ENCODE measurements around the gene OR8U1.
"Not testable (repeated sequence)": the region's sequence is repeated elsewhere in the genome, so short reads cannot be mapped to it uniquely, and the experiment has no call there.

OR8U1 gene

DNA sequence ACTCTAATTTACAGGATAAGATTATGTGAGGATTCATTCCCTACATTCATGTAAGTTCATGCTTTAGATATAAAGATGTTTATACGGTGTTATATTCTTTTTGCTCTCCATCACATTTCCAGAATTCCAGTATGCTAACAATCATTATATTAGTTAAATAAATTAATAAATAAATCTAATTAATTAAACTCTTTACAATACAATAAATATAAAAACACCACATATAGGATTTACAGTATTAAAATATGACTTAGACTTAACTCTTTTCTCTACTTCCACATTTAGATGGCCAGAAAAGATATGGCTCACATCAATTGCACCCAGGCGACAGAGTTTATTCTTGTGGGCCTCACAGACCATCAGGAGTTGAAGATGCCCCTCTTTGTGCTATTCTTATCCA is at the start of gene OR8U1:
Gene OR8U1 (plus strand): TSS at position 301 of the 400 bp plus-strand sequence. CDS start 0 bp downstream, at position 301.
- DNase-seq, result no peak

DNA sequence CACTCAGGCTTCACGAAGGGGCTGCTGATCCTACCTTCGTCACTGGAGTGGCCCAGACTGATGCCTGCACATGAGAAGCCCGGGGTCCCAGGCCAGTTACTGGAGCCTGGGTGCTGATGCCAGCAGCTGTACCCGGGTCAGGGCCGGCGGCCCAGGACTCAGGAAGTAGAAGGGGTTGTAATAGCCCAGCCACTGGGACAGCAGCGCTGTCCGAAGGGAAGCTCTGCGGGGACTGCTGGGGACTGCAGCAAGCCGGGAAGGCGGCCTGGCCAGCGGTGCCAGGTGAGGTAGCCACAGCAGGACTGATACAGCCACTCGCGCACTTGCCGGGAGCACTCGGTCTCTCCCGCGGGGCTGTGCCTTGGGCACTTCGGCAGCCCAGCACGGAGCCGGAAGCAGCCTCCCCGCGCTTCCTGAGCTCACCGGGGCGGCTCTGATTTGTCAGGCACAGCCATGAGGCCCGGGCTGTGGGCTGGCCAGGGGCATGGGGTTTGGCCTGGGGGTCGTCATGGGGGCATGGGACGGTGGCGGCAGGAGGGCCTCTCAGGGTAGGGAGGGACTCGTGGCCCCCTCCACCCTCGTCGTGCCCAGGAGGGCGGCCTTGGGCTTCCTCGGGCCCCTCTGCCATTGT is 43.4 kb upstream of the OR8U1 start:
- no peak for DNase-seq

DNA sequence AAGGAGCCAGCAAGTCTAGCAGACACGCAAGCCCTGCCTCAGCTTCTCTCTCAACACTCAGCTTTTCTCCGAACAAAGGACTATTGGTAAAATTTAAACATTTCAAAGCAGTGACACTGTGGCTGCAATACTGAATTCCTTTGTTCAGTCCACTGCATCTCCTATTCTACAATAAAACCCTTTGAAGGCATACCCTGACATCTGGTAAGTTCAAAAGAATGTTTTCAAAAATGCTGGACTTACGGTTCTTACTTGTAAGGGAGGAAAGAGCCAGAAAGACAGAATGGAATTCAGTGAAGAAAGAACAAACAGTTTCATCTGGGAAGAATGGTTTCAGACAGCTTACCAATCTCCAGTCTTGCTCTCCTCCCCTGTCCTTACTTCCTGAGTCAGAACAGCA is 42.3 kb upstream of the OR8U1 start:
- no peak for DNase-seq

DNA sequence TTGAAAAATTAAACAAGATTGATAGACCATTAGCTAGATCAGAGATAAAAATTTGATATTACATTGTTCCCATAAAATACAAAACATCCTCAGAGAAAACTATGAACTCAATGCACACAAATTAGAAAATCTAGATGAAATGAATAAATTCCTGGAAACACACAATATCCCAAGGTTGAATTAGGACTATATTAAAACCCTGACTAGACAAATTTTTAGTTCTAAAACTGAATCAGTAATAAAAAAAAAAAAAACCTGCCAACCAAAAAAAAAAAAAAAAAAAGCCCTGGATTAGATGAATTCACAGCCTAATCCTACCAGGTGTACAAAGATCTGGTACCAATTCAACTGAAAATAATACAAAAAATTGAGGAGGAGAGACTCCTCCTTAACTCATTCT is 35.1 kb upstream of the OR8U1 start:
- DNase-seq, result no peak

DNA sequence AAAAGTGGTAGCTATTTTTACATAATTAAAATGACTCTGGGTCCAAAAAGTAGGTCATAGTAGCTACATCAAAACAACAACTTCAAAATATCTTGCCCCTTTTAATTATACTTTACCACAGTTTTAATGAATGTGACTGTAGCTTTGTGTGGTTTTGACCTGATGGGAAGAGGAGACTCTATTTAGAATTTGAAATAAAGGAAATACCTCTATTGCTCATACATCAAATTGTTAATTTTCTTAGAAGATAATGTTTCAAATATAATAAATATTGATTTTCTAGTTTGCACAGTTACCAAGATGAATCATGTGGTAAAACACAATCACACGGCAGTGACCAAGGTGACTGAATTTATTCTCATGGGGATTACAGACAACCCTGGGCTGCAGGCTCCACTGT is 29.7 kb upstream of the OR8U1 start, which contains the start of gene OR8K1:
Gene OR8K1 (plus strand): TSS at position 301 of the 400 bp plus-strand sequence. CDS start 0 bp downstream, at position 301.
- no peak for DNase-seq

DNA sequence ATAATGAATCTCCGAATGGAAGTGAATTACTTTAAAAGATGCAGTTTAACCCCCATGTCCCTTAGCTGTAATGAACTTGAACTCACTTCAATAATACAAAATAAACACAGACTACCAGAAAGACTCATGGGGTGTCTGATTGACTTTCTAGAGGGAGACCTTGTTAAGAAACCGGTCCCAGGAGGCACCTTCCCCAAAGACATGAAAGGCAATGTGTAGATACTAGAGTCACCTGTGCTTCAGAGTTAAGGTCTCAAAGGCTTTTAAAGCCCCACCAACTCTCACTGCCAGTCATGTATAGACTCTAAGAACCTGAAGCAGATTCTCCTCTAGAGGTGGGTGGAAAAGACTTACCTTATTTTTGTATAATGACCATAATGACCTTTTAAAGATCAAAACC is 21.4 kb upstream of the OR8U1 start, which contains the start of gene OR8J1:
Gene OR8J1 (plus strand): TSS at position 301 of the 400 bp plus-strand sequence. CDS start 5,956 bp downstream, outside the sequence.
- no peak for DNase-seq

DNA sequence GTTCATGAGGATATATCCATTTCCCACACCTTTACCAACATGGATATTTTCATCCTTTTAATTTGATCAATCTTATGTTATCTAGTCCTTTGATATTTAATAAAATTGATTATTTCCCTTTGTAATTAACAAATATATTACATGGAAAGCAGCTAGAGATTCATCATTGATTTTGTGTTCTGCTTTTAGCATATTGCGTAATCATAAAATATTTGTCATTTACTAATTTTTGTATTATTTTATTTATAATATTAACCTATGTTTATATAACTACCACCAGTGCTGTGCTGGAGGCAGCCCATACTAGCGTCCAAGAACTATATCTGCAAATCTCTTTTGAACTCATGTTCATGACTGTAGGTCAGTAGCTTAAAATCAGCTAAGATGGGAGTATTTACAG is 4.7 kb downstream of the OR8U1 start:
- DNase-seq, result no peak

DNA sequence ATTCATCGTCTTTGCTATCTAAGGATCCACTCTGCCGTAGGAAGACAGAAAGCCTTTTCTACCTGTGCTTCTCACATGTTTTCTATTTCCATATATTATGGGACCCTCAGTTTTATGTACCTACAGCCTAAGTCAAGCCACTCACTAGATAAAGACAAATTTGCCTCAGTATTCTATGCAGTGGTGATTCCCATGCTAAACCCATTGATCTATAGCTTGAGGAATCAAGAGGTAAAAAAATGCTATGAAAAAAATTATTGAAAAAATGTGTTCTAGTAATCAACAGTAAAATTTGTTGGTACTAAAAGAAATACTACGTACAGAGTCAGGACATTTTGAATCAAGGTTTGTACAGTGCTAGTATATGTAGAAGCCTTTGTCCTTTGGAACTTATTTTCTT is 19.0 kb downstream of the OR8U1 start:
- DNase-seq, result no peak

DNA sequence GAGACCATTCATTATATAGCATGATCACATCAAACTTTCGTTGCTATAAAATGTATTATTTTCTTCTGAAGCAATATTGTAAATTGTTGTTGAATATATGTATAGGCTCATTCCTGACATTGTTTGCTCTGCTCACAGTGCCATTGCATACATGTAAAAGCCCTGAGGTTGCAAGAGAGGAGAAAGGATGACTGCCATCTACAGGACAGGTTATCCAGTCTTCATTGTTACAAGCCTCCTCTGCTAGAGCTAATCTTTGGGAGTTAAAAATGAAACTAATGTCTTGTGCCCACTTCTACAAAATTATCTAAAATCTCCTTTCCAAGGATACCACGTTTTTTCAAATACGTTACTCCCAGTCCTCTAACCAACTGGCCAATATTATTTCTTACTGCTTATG is 20.6 kb downstream of the OR8U1 start:
- DNase-seq, result no peak

DNA sequence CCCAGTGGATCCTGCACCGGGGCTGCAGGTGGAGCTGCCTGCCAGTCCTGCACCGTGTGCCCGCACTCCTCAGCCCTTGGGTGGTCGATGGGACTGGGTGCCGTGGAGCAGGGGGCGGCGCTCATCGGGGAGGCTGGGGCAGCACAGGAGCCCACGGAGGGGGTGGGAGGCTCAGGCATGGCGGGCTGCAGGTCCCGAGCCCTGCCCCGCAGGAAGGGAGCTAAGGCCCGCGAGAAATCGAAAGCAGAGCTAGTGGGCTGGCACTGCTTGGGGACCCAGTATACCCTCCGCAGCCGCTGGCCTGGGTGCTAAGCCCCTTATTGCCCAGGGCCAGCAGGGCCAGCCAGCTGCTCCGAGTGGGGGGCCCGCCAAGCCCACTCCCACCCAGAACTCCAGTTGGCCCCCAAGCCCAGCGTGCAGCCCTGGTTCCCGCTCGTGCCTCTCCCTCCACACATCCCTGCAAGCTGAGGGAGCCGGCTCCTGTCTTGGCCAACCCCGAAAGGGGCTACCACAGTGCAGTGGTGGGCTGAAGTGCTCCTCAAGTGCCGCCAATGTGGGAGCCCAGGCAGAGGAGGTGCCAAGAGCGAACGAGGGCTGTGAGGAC is 26.5 kb downstream of the OR8U1 start:
- DNase-seq, result not testable (repeated sequence)

DNA sequence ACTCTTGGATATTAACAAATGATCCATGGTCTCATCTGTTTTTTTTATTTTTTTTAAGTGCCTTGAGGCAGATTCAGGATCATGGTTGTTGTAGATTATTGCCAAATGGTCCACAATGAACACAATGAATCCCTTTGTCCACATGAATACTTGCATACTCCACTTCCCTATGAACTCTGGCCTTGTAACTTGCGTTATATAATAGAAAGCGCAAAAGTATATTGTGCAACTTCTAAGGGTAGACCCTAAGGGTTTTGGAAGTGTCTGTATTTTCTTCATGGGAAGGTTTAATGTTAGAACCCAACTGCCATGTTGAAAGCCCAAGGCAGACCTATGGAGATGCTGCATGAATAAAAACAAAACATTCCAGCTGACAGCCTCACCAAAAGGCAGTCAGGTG is 29.0 kb downstream of the OR8U1 start:
- no peak for DNase-seq

DNA sequence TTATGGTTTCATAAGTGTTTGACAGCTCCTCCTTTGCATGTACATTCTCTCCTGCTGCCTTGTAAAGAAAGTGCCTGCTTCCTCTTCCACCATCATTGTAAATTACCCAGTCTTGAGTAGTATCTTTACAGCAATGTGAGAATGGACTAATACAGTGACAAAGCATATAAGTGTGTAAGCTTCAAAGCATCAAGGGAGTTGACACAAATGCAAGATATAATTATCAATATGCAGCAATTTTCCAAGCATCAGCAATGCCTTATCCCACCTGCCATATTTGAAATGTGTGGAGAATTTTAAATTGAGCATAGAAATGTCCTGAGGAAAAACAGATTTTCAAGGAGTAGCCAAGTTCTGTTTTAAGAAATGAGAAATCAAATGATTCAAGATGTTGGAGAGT is 35.4 kb downstream of the OR8U1 start:
- DNase-seq, result no peak

DNA sequence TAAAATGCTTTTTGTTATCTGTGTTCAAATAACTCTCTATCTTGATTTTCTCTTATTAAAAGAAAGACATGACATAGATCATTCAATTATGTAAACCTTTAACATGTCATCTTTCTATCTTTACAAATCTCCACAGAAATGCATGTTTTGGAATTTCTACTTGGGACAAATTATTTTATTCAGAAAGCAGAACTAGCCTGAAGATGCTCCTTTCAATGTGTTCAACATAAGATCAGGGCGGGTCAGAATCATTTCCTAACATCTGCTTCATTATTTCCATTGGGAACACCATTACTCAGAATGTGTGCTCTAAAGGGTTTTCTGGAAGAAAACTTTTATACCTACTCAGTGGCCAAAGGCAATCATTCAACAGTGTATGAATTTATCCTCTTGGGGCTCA is 37.0 kb downstream of the OR8U1 start, which contains the start of gene OR5AL1:
Gene OR5AL1 (plus strand): TSS at position 301 of the 400 bp plus-strand sequence.
- DNase-seq, result no peak

Data from activated naive CD4-positive, alpha-beta T cell treated with anti-CD3 and anti-CD28 coated beads, Interleukin-2, amount 50 U/mL, for 16 hours (primary cell).